NCI-H2029 treated with DMSO at 0.1 percent for 48 hours (cell line): ENCODE results near the gene NOP56.

ENCODE experiments used
- DNase-seq: peaks from one replicate; lab custom pipeline; 2025; lab: John Stamatoyannopoulos, UW

The NOP56 gene

DNA sequence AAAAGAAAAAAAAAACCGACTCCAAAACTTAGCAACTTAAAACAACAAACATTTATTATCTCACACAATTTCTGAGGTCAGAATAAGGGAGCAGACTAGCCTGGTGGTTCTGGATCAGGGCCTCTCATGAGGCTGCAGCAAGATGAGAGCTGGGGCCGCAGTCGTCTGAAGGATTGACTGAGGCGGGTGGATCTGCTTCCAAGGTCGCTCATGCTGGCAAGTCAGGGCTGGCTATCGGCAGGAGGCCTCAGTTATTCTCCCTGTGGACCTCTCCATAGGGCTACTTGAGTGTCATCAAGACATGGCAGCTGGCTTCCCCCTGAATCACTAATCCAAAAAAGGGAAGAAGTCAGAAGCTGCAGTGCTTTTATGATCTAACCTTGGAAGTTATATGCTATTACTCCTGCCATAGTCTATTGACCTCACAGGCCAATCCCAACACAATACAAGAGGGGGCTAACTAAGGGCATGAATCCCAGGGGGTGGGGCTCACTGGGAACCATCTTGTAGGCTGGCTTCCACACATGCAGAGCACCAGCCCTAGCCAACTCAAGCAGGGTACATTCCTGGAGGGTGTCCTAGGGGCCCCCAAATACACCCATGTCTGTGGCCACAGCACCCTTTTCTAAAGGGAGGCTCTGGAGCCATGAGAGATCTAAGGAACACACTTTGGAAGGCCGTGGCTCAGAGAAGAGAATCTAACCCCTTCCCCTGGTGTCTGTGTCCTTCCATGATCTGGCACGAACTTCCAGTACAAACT, 51.5 kb downstream of the NOP56 start:
- DNase-seq = no peak

DNA sequence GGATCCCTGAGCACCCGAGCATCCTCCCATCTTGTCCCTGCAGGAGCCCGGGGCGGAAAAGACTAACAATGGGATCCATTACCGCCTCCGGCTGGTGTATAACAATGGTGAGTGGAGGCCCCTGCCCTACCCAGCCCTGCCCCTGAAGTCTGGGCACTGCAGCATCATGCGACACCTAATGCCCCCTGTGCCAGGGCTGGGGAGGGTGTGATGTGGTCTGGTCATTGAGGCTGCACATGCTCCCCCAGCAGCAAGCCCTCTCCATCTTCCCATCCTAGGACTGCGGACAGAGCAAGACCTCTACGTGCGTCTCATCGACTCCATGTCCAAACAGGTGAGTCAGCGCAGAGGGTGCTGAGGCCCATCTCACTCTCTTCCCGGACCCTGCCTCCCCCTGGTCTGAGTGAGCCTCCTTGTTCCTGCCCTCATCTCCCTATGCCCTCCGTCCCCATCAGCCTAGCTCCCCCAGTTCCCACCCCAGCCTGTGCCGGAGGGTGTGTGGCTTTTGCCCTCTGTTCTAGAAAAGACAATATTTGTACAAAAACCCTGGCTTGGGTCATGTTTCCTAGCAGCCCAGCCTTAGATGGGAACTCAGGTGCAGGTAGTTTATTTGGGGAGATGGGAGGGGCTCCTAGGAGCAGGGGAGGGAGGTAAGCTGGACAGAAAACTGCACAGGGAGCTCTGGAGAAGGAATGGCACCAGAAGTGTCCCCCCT, 53.7 kb downstream of the NOP56 start:
- DNase-seq = no peak

GRCh38 chr20:2706688-2707352, 54.4 kb downstream of the NOP56 start:
- no peak for DNase-seq

GRCh38 chr20:2707353-2708072, 55.1 kb downstream of the NOP56 start:
- no peak for DNase-seq
